ENCODE measurements around the gene DLGAP4. TPM values are rescaled to one million over a fixed set of nuclear protein-coding genes. Genes with fewer than 3 reads are reported as not detected.
A peak's percentile ranks its signal among the peaks of the same experiment; 100 is the strongest.

Gene DLGAP4
- total and polyA plus RNA-seq, 10 of the 15 experiments (the other 5 are each of a cell fraction or from before 2014, with no cell fraction given): 0.42 to 43.3 (median 19.0) TPM

- H3K79me2 ChIP-seq (ENCODE audit: control insufficient read depth, insufficient read depth, low read length): no peaks in the 10 kb centered on the region
- peaks cover 3% of the 10 kb centered on the region in 2 experiments; a peak in 3 of 4 replicates for H3K27me3 ChIP-seq (replicated peaks in 1 of 2; ENCODE audit: control insufficient read depth in 2 of 2, insufficient read depth in 2 of 2, low read length in 1 of 2)
- intact Hi-C loops (cut with micrococcal nuclease; ENCODE audit: unreplicated experiment): no loop called here
- no TSS peak for BruUV-seq (replicated peaks)
- 5% methylated on average over 4 of the region's 4 CpGs for WGBS (ENCODE audit: insufficient coverage, insufficient replicate concordance, low lambda C conversion rate, missing lambda C conversion rate)
- in situ Hi-C loops (cut with MboI): no loop called here
- H3K4me3 ChIP-seq: no peak overlapping the region
- H3K27ac ChIP-seq (ENCODE audit: control insufficient read depth, insufficient read depth): no peak overlapping the region
- no peak overlapping the region for H3K4me2 ChIP-seq (ENCODE audit: control insufficient read depth, insufficient read depth)
- no peak overlapping the region for H2AFZ ChIP-seq (ENCODE audit: control insufficient read depth, low read depth, low read length)
- ATAC-seq (no peak), DNase-seq (ENCODE audit: low read depth, low spot score) (no peak), FAIRE-seq (no peak)
- ChIA-PET RAD21 (ENCODE audit: unreplicated experiment) (no interaction called here), CTCF (no interaction called here), POLR2A (interaction anchor here (0.6 kb wide), 1 partner anchor 20 kb away, joined by 3 read pairs; no protein-coding TSS in a partner anchor), SMC1A (ENCODE audit: uncharacterized antibody, unreplicated experiment) (no interaction called here)
- no peak overlapping the region for H3K9ac ChIP-seq (ENCODE audit: control insufficient read depth, insufficient read depth, low read length)
- no peaks in the 10 kb centered on the region for H3K36me3 ChIP-seq (ENCODE audit: control insufficient read depth in 2 of 2, insufficient read depth in 2 of 2, low read length in 1 of 2)
- H4K20me1 ChIP-seq (ENCODE audit: control insufficient read depth, insufficient read depth): no peaks in the 10 kb centered on the region
- H3K4me1 ChIP-seq (ENCODE audit: control insufficient read depth, insufficient read depth, low read length): no peaks in the 10 kb centered on the region
- TF ChIP-seq ZNF24 (IDR thresholded peaks at IDR 0.05) (peak; percentile 87), IKZF1 (conservative IDR thresholded peaks at IDR 0.05) (no peak)
- H3K9me3 ChIP-seq (replicated peaks; ENCODE audit: control insufficient read depth, insufficient read depth, low read length): no peaks in the 10 kb centered on the region
These were observed 6.7 kb upstream of the DLGAP4 start for GRCh38 chr20:36299459-36299858.

GRCh38 chr20:36301359-36302119 lies 4.6 kb upstream of the DLGAP4 start:
- ATAC-seq (no peak), FAIRE-seq (no peak), DNase-seq (ENCODE audit: low read depth, low spot score) (no peak)
- Histone ChIP-seq H3K36me3 (ENCODE audit: control insufficient read depth in 2 of 2, insufficient read depth in 2 of 2, low read length in 1 of 2) (no peaks in the 10 kb centered on the region), H3K9ac (ENCODE audit: control insufficient read depth, insufficient read depth, low read length) (no peak overlapping the region), H2AFZ (ENCODE audit: control insufficient read depth, low read depth, low read length) (no peak overlapping the region), H3K27ac (ENCODE audit: control insufficient read depth, insufficient read depth) (no peak overlapping the region), H4K20me1 (ENCODE audit: control insufficient read depth, insufficient read depth) (no peaks in the 10 kb centered on the region), H3K4me1 (ENCODE audit: control insufficient read depth, insufficient read depth, low read length) (no peaks in the 10 kb centered on the region), H3K79me2 (ENCODE audit: control insufficient read depth, insufficient read depth, low read length) (no peaks in the 10 kb centered on the region), H3K4me2 (ENCODE audit: control insufficient read depth, insufficient read depth) (no peak overlapping the region), H3K27me3 (replicated peaks in 1 of 2; ENCODE audit: control insufficient read depth in 2 of 2, insufficient read depth in 2 of 2, low read length in 1 of 2) (peaks cover 12% of the 10 kb centered on the region in 2 experiments), H3K4me3 (no peak overlapping the region), H3K9me3 (replicated peaks; ENCODE audit: control insufficient read depth, insufficient read depth, low read length) (no peaks in the 10 kb centered on the region)
- no TSS peak for BruUV-seq (replicated peaks)
- intact Hi-C loops (cut with micrococcal nuclease; ENCODE audit: unreplicated experiment) (no loop called here), in situ Hi-C loops (cut with MboI) (no loop called here)
- ChIA-PET SMC1A (ENCODE audit: uncharacterized antibody, unreplicated experiment) (no interaction called here), CTCF (no interaction called here), POLR2A (no interaction called here), RAD21 (ENCODE audit: unreplicated experiment) (no interaction called here)
- 0% methylated on average over 7 of the region's 7 CpGs for WGBS (ENCODE audit: insufficient coverage, insufficient replicate concordance, low lambda C conversion rate, missing lambda C conversion rate)
- TF ChIP-seq JUND (IDR thresholded peaks at IDR 0.05; ENCODE audit: low read depth, low read length) (no peak), TARDBP (IDR thresholded peaks at IDR 0.05; ENCODE audit: borderline replicate concordance) (no peak), BCL11A (IDR thresholded peaks at IDR 0.05; ENCODE audit: low read depth, low read length) (no peak), POU2F2 (IDR thresholded peaks at IDR 0.05; ENCODE audit: borderline replicate concordance, low read depth, low read length) (no peak), EP300 (IDR thresholded peaks at IDR 0.05; ENCODE audit: borderline replicate concordance in 1 of 2, control insufficient read depth in 1 of 2, low read depth in 2 of 2, low read length in 2 of 2) (no peak), ZSCAN29 (IDR thresholded peaks at IDR 0.05) (no peak), ZNF274 (IDR thresholded peaks at IDR 0.05; ENCODE audit: insufficient read depth, insufficient read length) (no peak), RB1 (IDR thresholded peaks at IDR 0.05; ENCODE audit: borderline replicate concordance) (no peak), IRF4 (IDR thresholded peaks at IDR 0.05; ENCODE audit: low read depth, low read length) (no peak), IRF3 (IDR thresholded peaks at IDR 0.05) (no peak), E2F4 (IDR thresholded peaks at IDR 0.05; ENCODE audit: low read depth, low read length) (no peak), RELA (IDR thresholded peaks at IDR 0.05; ENCODE audit: borderline replicate concordance, partially characterized antibody) (no peak), POLR2AphosphoS2 (IDR thresholded peaks at IDR 0.05; ENCODE audit: low read depth, low read length) (no peak), NR2C1 (IDR thresholded peaks at IDR 0.05) (no peak), CEBPB (IDR thresholded peaks at IDR 0.05; ENCODE audit: borderline replicate concordance in 1 of 2, low read depth in 2 of 2, low read length in 2 of 2) (no peak)

Data from GM12878 (cell line).